Medulla oblongata (tissue), 1 donor: ENCODE measurements around the gene POLR1B.
A peak's percentile ranks its signal among the peaks of the same experiment; 100 is the strongest.
"Not testable (repeated sequence)": the region's sequence is repeated elsewhere in the genome, so short reads cannot be mapped to it uniquely, and the experiment has no call there.

Source experiments
- DNase-seq: peaks from one replicate; pipeline ENCODE4 v3.0.0-alpha.2; 2015; ENCODE audit errors: extremely low spot score

Gene POLR1B

GRCh38 chr2:112542123-112542983 is at the start of gene POLR1B:
POLR1B (plus strand) TSS chr2:112542465; CDS start chr2:112542495, 30 bp downstream.
- DNase-seq = peak; percentile 93

GRCh38 chr2:112493048-112493447 is 49.2 kb upstream of the POLR1B start:
- DNase-seq = no peak

- DNase-seq = peak; percentile 16
These were observed 48.2 kb upstream of the POLR1B start for GRCh38 chr2:112493858-112494648.

GRCh38 chr2:112494828-112495227 is 47.4 kb upstream of the POLR1B start:
- no peak for DNase-seq

- not testable (repeated sequence) for DNase-seq
These were observed 46.4 kb upstream of the POLR1B start for GRCh38 chr2:112495878-112496277.

GRCh38 chr2:112500850-112501484 is 41.3 kb upstream of the POLR1B start:
- peak; percentile 70 for DNase-seq

- DNase-seq = not testable (repeated sequence)
These were observed 32.8 kb upstream of the POLR1B start for GRCh38 chr2:112509239-112509998.

GRCh38 chr2:112516801-112517200 is 25.5 kb upstream of the POLR1B start:
- no peak for DNase-seq

- no peak for DNase-seq
These were observed 23.5 kb upstream of the POLR1B start for GRCh38 chr2:112518807-112519206.

GRCh38 chr2:112519506-112519905 is 22.8 kb upstream of the POLR1B start:
- no peak for DNase-seq

- DNase-seq = no peak
These were observed 22.0 kb upstream of the POLR1B start for GRCh38 chr2:112520234-112520783.

- no peak for DNase-seq
These were observed 18.9 kb upstream of the POLR1B start for GRCh38 chr2:112523291-112523777.

- DNase-seq = not testable (repeated sequence)
These were observed 18.0 kb upstream of the POLR1B start for GRCh38 chr2:112524276-112524675.

- no peak for DNase-seq
These were observed 13.7 kb upstream of the POLR1B start for GRCh38 chr2:112528541-112528940.

GRCh38 chr2:112529757-112530156 is 12.5 kb upstream of the POLR1B start:
- DNase-seq = peak; percentile 64

GRCh38 chr2:112530728-112531127 is 11.5 kb upstream of the POLR1B start:
- DNase-seq = no peak

GRCh38 chr2:112534826-112535225 is 7.4 kb upstream of the POLR1B start:
- DNase-seq = no peak

GRCh38 chr2:112536665-112537064 is 5.6 kb upstream of the POLR1B start:
- DNase-seq = not testable (repeated sequence)

GRCh38 chr2:112539306-112539705 is 3.0 kb upstream of the POLR1B start:
- DNase-seq = no peak

- DNase-seq = no peak
These were observed 1.4 kb upstream of the POLR1B start for GRCh38 chr2:112540906-112541305.
